Measurements from ENCODE around the gene HELZ. TPM values are rescaled to one million over a fixed set of nuclear protein-coding genes. Genes with fewer than 3 reads are reported as not detected.

HELZ gene
- total and polyA plus RNA-seq, 2 of the 8 experiments (the other 6 are each of a cell fraction or from before 2014, with no cell fraction given) = 10.0 to 48.7 TPM

- Histone ChIP-seq H3K9ac (replicated peaks in 1 of 4; ENCODE audit: extremely low read depth in 1 of 4, low read depth in 3 of 4, low read length in 3 of 4) (no peak overlapping the region), H2BK20ac (ENCODE audit: low read length) (no peak overlapping the region), H3K23ac (ENCODE audit: insufficient read length) (no peak overlapping the region), H3K79me1 (ENCODE audit: low read depth, low read length) (no peaks in the 10 kb centered on the region), H3K4me3 (ENCODE audit: extremely low read depth in 1 of 4, insufficient read depth in 2 of 4, low read depth in 3 of 4, low read length in 4 of 4) (no peak overlapping the region), H3K27ac (ENCODE audit: low read depth, low read length) (no peak overlapping the region), H4K91ac (replicated peaks; ENCODE audit: insufficient read length, low read length) (no peak overlapping the region), H3K79me2 (ENCODE audit: control insufficient read depth in 1 of 2, insufficient read depth in 2 of 2, low read length in 2 of 2) (no peaks in the 10 kb centered on the region), H3K18ac (ENCODE audit: extremely low read depth, low read length) (no peak overlapping the region), H4K8ac (ENCODE audit: extremely low read depth, insufficient read depth, low read length) (no peak overlapping the region), H2BK5ac (ENCODE audit: low read depth, low read length) (no peak overlapping the region), H3K4me2 (ENCODE audit: insufficient read depth in 1 of 2, low read depth in 2 of 2, low read length in 2 of 2) (no peak overlapping the region), H2BK12ac (ENCODE audit: low read depth, low read length) (no peak overlapping the region), H3K4ac (replicated peaks; ENCODE audit: insufficient read length, low read depth, low read length) (no peak overlapping the region), H3K23me2 (ENCODE audit: low read depth, low read length) (no peaks in the 10 kb centered on the region), H4K20me1 (replicated peaks in 1 of 2; ENCODE audit: control insufficient read depth in 1 of 2, insufficient read depth in 2 of 2, low read length in 2 of 2) (no peaks in the 10 kb centered on the region), H3K56ac (replicated peaks; ENCODE audit: insufficient read length, low read depth, low read length) (no peak overlapping the region), H3K14ac (ENCODE audit: insufficient read length) (no peak overlapping the region), H3K9me3 (ENCODE audit: insufficient read depth in 2 of 2, low read depth in 1 of 2, low read length in 1 of 2) (no peaks in the 10 kb centered on the region), H2BK120ac (replicated peaks; ENCODE audit: low read depth, low read length) (no peak overlapping the region), H3K36me3 (ENCODE audit: control insufficient read depth in 2 of 4, insufficient read depth in 4 of 4, low read length in 3 of 4) (peaks cover 0 to 9% (median 3%) of the 10 kb centered on the region in 4 experiments; a peak in 4 of 8 replicates), H3K27me3 (replicated peaks in 1 of 4; ENCODE audit: control insufficient read depth in 3 of 4, extremely low read depth in 1 of 4, insufficient read depth in 3 of 4, low read length in 3 of 4) (no peaks in the 10 kb centered on the region), H2AFZ (ENCODE audit: low read length) (no peak overlapping the region), H3K4me1 (replicated peaks in 1 of 4; ENCODE audit: control insufficient read depth in 3 of 4, insufficient read depth in 4 of 4, low read length in 3 of 4) (no peaks in the 10 kb centered on the region), H2AK5ac (ENCODE audit: low read depth, low read length) (no peak overlapping the region), H2BK15ac (ENCODE audit: low read length) (no peak overlapping the region), H4K5ac (ENCODE audit: insufficient read length, low read depth, low read length) (no peak overlapping the region)
- ChIA-PET POLR2A (ENCODE audit: partially characterized antibody) (no interaction called here), CTCF (ENCODE audit: partially characterized antibody) (no interaction called here)
- DNase-seq (ENCODE audit: low read depth in 1 of 2, low spot score in 2 of 2) (no peak), FAIRE-seq (no peak)
- WGBS, 2 experiments (ENCODE audit: extremely low coverage in 1 of 2, insufficient coverage in 1 of 2, insufficient read length in 1 of 2, insufficient replicate concordance in 2 of 2, low coverage in 1 of 2, low lambda C conversion rate in 2 of 2, missing lambda C conversion rate in 1 of 2) = 88% methylated on average over 4 of the region's 4 CpGs; no CpG with 5 or more reads in 1 of the 2 experiments
- no peak for TF ChIP-seq EGR1 (IDR thresholded peaks at IDR 0.05; ENCODE audit: borderline replicate concordance, low read depth, low read length)
- TF ChIP-seq CHD1 (IDR thresholded peaks at IDR 0.05; ENCODE audit: low read depth, low read length) = no peak
- no peak for TF ChIP-seq KDM5A (IDR thresholded peaks at IDR 0.05; ENCODE audit: low read length)
- TF ChIP-seq, protein P1, sequence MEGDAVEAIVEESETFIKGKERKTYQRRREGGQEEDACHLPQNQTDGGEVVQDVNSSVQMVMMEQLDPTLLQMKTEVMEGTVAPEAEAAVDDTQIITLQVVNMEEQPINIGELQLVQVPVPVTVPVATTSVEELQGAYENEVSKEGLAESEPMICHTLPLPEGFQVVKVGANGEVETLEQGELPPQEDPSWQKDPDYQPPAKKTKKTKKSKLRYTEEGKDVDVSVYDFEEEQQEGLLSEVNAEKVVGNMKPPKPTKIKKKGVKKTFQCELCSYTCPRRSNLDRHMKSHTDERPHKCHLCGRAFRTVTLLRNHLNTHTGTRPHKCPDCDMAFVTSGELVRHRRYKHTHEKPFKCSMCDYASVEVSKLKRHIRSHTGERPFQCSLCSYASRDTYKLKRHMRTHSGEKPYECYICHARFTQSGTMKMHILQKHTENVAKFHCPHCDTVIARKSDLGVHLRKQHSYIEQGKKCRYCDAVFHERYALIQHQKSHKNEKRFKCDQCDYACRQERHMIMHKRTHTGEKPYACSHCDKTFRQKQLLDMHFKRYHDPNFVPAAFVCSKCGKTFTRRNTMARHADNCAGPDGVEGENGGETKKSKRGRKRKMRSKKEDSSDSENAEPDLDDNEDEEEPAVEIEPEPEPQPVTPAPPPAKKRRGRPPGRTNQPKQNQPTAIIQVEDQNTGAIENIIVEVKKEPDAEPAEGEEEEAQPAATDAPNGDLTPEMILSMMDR (IDR thresholded peaks at IDR 0.05; ENCODE audit: control extremely low read depth in 1 of 3, insufficient read depth in 1 of 3, low read depth in 1 of 3, low read length in 3 of 3) = no peak
- TF ChIP-seq HDAC6 (IDR thresholded peaks at IDR 0.05; ENCODE audit: low read depth, low read length) = no peak
- TF ChIP-seq NANOG (IDR thresholded peaks at IDR 0.05; ENCODE audit: insufficient read depth, low read depth, low read length, poor library complexity, severe bottlenecking) = no peak
- no peak for TF ChIP-seq PHF8 (conservative IDR thresholded peaks at IDR 0.05; ENCODE audit: low read depth, low read length)
- no peak for TF ChIP-seq TAF1 (IDR thresholded peaks at IDR 0.05; ENCODE audit: low read depth, low read length)
- TF ChIP-seq EZH2 (IDR thresholded peaks at IDR 0.05; ENCODE audit: low read depth, low read length, severe bottlenecking) = no peak
- no peak for TF ChIP-seq CBX8 (IDR thresholded peaks at IDR 0.05; ENCODE audit: borderline replicate concordance, low read depth, low read length)
- no peak for TF ChIP-seq MAFK (IDR thresholded peaks at IDR 0.05; ENCODE audit: low read depth, low read length)
- no peak for TF ChIP-seq GABPA (IDR thresholded peaks at IDR 0.05; ENCODE audit: borderline replicate concordance, insufficient read depth, low read length)
Observed at GRCh38 chr17:67171560-67171959, 73.4 kb downstream of the HELZ start.
